ENCODE measurements around the gene RGS8. TPM values are rescaled to one million over a fixed set of nuclear protein-coding genes. Genes with fewer than 3 reads are reported as not detected.

Gene RGS8
- not detected in 2 replicates for total RNA-seq (2014; rRNA removed; shearing (Covaris generic); ENCODE audit: low replicate concordance)

GRCh38 chr1:182684116-182684828 is at the start of gene RGS8:
Gene RGS8 (minus strand): TSS chr1:182684587. CDS start chr1:182669649, 14,938 bp downstream.
- in situ Hi-C loops (cut with HindIII; ENCODE audit: low pct_unique_long_range_greater_than_20kb, low sequenced_read_pairs) = no loop called here
- DNase-seq (ENCODE audit: low read depth) = no peak

- no peak for DNase-seq (ENCODE audit: low read depth)
- in situ Hi-C loops (cut with HindIII; ENCODE audit: low pct_unique_long_range_greater_than_20kb, low sequenced_read_pairs) = no loop called here
Observed at GRCh38 chr1:182731852-182732575, 47.6 kb upstream of the RGS8 start.

- in situ Hi-C loops (cut with HindIII; ENCODE audit: low pct_unique_long_range_greater_than_20kb, low sequenced_read_pairs) = no loop called here
- no peak for DNase-seq (ENCODE audit: low read depth)
Observed at GRCh38 chr1:182726912-182727311, 42.5 kb upstream of the RGS8 start.

GRCh38 chr1:182725259-182726255 is 41.2 kb upstream of the RGS8 start:
- no peak for DNase-seq (ENCODE audit: low read depth)
- in situ Hi-C loops (cut with HindIII; ENCODE audit: low pct_unique_long_range_greater_than_20kb, low sequenced_read_pairs) = no loop called here

- no peak for DNase-seq (ENCODE audit: low read depth)
- in situ Hi-C loops (cut with HindIII; ENCODE audit: low pct_unique_long_range_greater_than_20kb, low sequenced_read_pairs) = no loop called here
Observed at GRCh38 chr1:182724215-182724614, 39.8 kb upstream of the RGS8 start.

- no peak for DNase-seq (ENCODE audit: low read depth)
- in situ Hi-C loops (cut with HindIII; ENCODE audit: low pct_unique_long_range_greater_than_20kb, low sequenced_read_pairs) = no loop called here
Observed at GRCh38 chr1:182723200-182723599, 38.8 kb upstream of the RGS8 start.

- in situ Hi-C loops (cut with HindIII; ENCODE audit: low pct_unique_long_range_greater_than_20kb, low sequenced_read_pairs) = no loop called here
- no peak for DNase-seq (ENCODE audit: low read depth)
Observed at GRCh38 chr1:182721525-182721924, 37.1 kb upstream of the RGS8 start.

GRCh38 chr1:182720463-182720862 is 36.1 kb upstream of the RGS8 start:
- in situ Hi-C loops (cut with HindIII; ENCODE audit: low pct_unique_long_range_greater_than_20kb, low sequenced_read_pairs) = no loop called here
- no peak for DNase-seq (ENCODE audit: low read depth)

GRCh38 chr1:182719553-182719952 is 35.2 kb upstream of the RGS8 start:
- in situ Hi-C loops (cut with HindIII; ENCODE audit: low pct_unique_long_range_greater_than_20kb, low sequenced_read_pairs) = no loop called here

GRCh38 chr1:182718311-182718710 is 33.9 kb upstream of the RGS8 start:
- in situ Hi-C loops (cut with HindIII; ENCODE audit: low pct_unique_long_range_greater_than_20kb, low sequenced_read_pairs) = no loop called here
- no peak for DNase-seq (ENCODE audit: low read depth)

More at GRCh38 chr1:182719553-182719952, 35.2 kb upstream of the RGS8 start:
- no peak for DNase-seq (ENCODE audit: low read depth)

- in situ Hi-C loops (cut with HindIII; ENCODE audit: low pct_unique_long_range_greater_than_20kb, low sequenced_read_pairs) = no loop called here
- DNase-seq (ENCODE audit: low read depth) = no peak
Observed at GRCh38 chr1:182716740-182717720, 32.6 kb upstream of the RGS8 start.

GRCh38 chr1:182715531-182715930 is 31.1 kb upstream of the RGS8 start:
- no peak for DNase-seq (ENCODE audit: low read depth)
- in situ Hi-C loops (cut with HindIII; ENCODE audit: low pct_unique_long_range_greater_than_20kb, low sequenced_read_pairs) = no loop called here

GRCh38 chr1:182714546-182714945 is 30.2 kb upstream of the RGS8 start:
- DNase-seq (ENCODE audit: low read depth) = no peak
- in situ Hi-C loops (cut with HindIII; ENCODE audit: low pct_unique_long_range_greater_than_20kb, low sequenced_read_pairs) = no loop called here

GRCh38 chr1:182713939-182714338 is 29.6 kb upstream of the RGS8 start:
- in situ Hi-C loops (cut with HindIII; ENCODE audit: low pct_unique_long_range_greater_than_20kb, low sequenced_read_pairs) = no loop called here

GRCh38 chr1:182713492-182713891 is 29.1 kb upstream of the RGS8 start:
- in situ Hi-C loops (cut with HindIII; ENCODE audit: low pct_unique_long_range_greater_than_20kb, low sequenced_read_pairs) = no loop called here
- no peak for DNase-seq (ENCODE audit: low read depth)

More at GRCh38 chr1:182713939-182714338, 29.6 kb upstream of the RGS8 start:
- DNase-seq (ENCODE audit: low read depth) = no peak

GRCh38 chr1:182709855-182710254 is 25.5 kb upstream of the RGS8 start:
- DNase-seq (ENCODE audit: low read depth) = no peak
- in situ Hi-C loops (cut with HindIII; ENCODE audit: low pct_unique_long_range_greater_than_20kb, low sequenced_read_pairs) = no loop called here

- no peak for DNase-seq (ENCODE audit: low read depth)
- in situ Hi-C loops (cut with HindIII; ENCODE audit: low pct_unique_long_range_greater_than_20kb, low sequenced_read_pairs) = no loop called here
Observed at GRCh38 chr1:182709225-182709764, 24.9 kb upstream of the RGS8 start.

Measured in Caki2 (cell line).